HG02970 (cell line): Measurements from ENCODE around the gene SCART1.
"Not testable (repeated sequence)": the region's sequence is repeated elsewhere in the genome, so short reads cannot be mapped to it uniquely, and the experiment has no call there.

Experiments used
- ATAC-seq: cut with Tn5 transposase; IDR thresholded peaks from one replicate; pipeline ENCODE4 v1.9.1; 2021; ENCODE audit warnings: mild to moderate bottlenecking, moderate library complexity, moderate number of reproducible peaks; ENCODE audit not compliant: unreplicated experiment, low FRiP score

Gene SCART1

GRCh38 chr10:133467286-133467911 lies 13.7 kb downstream of the SCART1 start:
- ATAC-seq = no peak

GRCh38 chr10:133469205-133469604 lies 15.5 kb downstream of the SCART1 start:
- ATAC-seq = not testable (repeated sequence)

GRCh38 chr10:133471300-133472109 lies 17.8 kb downstream of the SCART1 start:
- ATAC-seq = no peak

- ATAC-seq = no peak
These were observed 19.5 kb downstream of the SCART1 start for GRCh38 chr10:133473270-133473669.

GRCh38 chr10:133474027-133474426 lies 20.3 kb downstream of the SCART1 start:
- ATAC-seq = no peak

GRCh38 chr10:133474665-133475424 lies 21.1 kb downstream of the SCART1 start:
- no peak for ATAC-seq

GRCh38 chr10:133475425-133475734 lies 21.6 kb downstream of the SCART1 start:
- no peak for ATAC-seq

- no peak for ATAC-seq
These were observed 22.3 kb downstream of the SCART1 start for GRCh38 chr10:133475821-133476640.

GRCh38 chr10:133476641-133476990 lies 22.9 kb downstream of the SCART1 start:
- no peak for ATAC-seq

- no peak for ATAC-seq
These were observed 27.4 kb downstream of the SCART1 start for GRCh38 chr10:133481086-133481643.

- no peak for ATAC-seq
These were observed 27.9 kb downstream of the SCART1 start for GRCh38 chr10:133481657-133482056.

GRCh38 chr10:133484818-133485217 lies 31.1 kb downstream of the SCART1 start:
- ATAC-seq = no peak

GRCh38 chr10:133487085-133487484 lies 33.3 kb downstream of the SCART1 start:
- no peak for ATAC-seq

- ATAC-seq = no peak
These were observed 34.6 kb downstream of the SCART1 start for GRCh38 chr10:133488354-133488753.

- ATAC-seq = no peak
These were observed 36.3 kb downstream of the SCART1 start for GRCh38 chr10:133489816-133490588.

GRCh38 chr10:133493562-133493961 lies 39.8 kb downstream of the SCART1 start:
- ATAC-seq = not testable (repeated sequence)

GRCh38 chr10:133497363-133497762 lies 43.6 kb downstream of the SCART1 start:
- not testable (repeated sequence) for ATAC-seq

GRCh38 chr10:133499176-133499575 lies 45.4 kb downstream of the SCART1 start:
- ATAC-seq = not testable (repeated sequence)

- ATAC-seq = not testable (repeated sequence)
These were observed 47.2 kb downstream of the SCART1 start for GRCh38 chr10:133500897-133501296.

- no peak for ATAC-seq
These were observed 56.0 kb downstream of the SCART1 start for GRCh38 chr10:133509700-133510099.
